NT2/D1 (cell line): ENCODE data around the gene XPR1.

Experiments used
- SUZ12 ChIP-seq: IDR thresholded peaks from 2 replicates; pipeline ENCODE4 v1.6.1; 2011; ENCODE audit not compliant: insufficient read length, insufficient read depth; ENCODE audit errors: extremely low read depth
- YY1 ChIP-seq: IDR thresholded peaks from 2 replicates; pipeline ENCODE4 v1.6.1; 2011; ENCODE audit not compliant: insufficient read length, insufficient read depth
- ZNF274 ChIP-seq: IDR thresholded peaks from 2 replicates; pipeline ENCODE4 v1.6.1; 2011; ENCODE audit warnings: mild to moderate bottlenecking, low read depth, low read length

DNA sequence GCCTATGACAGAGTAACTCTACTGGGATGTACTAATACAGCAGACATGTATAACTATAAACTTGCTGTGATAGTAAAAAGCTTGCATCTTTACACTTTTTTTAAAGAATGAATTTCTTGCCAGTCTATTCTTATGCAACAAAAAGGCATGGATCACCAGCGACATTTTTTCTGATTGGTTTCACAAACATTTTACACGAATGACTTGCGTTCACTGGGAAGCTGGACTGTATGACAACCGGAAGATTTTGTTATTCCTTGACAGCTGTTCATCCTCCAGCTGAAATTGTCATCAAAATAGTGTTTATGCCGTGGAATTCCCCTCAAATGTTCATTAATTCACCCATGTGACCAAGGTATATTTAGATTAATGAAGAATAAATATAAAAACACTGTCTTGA is 131.0 kb downstream of the XPR1 start:
- no peak for TF ChIP-seq SUZ12
- TF ChIP-seq YY1: no peak
- TF ChIP-seq ZNF274: no peak
